WTC11 (cell line): ENCODE measurements around the gene SPATC1L. TPM values are rescaled to one million over a fixed set of nuclear protein-coding genes. Genes with fewer than 3 reads are reported as not detected.

Experiments used
- ATAC-seq: fragments of 200-7000 bp; cut with Tn5 transposase; 2 replicates; pipeline ENCODE4 v1.10.0; 2021; ENCODE audit warnings: mild to moderate bottlenecking, moderate library complexity
- CTCF ChIA-PET: fragments of 300-600 bp; sonication (Branson Sonifier 250); formaldehyde crosslinking; loops from one replicate; lab custom pipeline; 2021; ENCODE audit warnings: antibody characterized with exemption; lab: Charles Lee
- POLR2A ChIA-PET: fragments of 350-600 bp; sonication (Branson Sonifier 250); formaldehyde crosslinking; loops from one replicate; lab custom pipeline; 2021; ENCODE audit warnings: antibody characterized with exemption; lab: Charles Lee
- DNase-seq: peaks from one replicate; pipeline ENCODE4 v3.0.0; 2021; ENCODE audit warnings: low spot score
- H3K27ac Mint-ChIP-seq: 2 replicates; pipeline ENCODE4 v1.8.0; 2021; ENCODE audit warnings: mixed read lengths
- H3K27me3 Mint-ChIP-seq: 2 replicates; pipeline ENCODE4 v1.8.0; 2021; ENCODE audit warnings: low read depth, mild to moderate bottlenecking, moderate library complexity, mixed read lengths
- H3K36me3 Mint-ChIP-seq: 2 replicates; pipeline ENCODE4 v1.8.0; 2021; ENCODE audit warnings: mixed read lengths
- H3K4me1 Mint-ChIP-seq: 2 replicates; pipeline ENCODE4 v1.8.0; 2022; ENCODE audit warnings: mixed read lengths
- H3K4me3 Mint-ChIP-seq: 2 replicates; pipeline ENCODE4 v1.8.0; 2021; ENCODE audit warnings: mild to moderate bottlenecking, moderate library complexity, mixed read lengths
- H3K9me3 Mint-ChIP-seq: 2 replicates; pipeline ENCODE4 v1.8.0; 2021; ENCODE audit warnings: mixed read lengths
- ATF2 ChIP-seq: sonication (generic); formaldehyde crosslinking; IDR thresholded peaks from 2 replicates; pipeline ENCODE4 v1.8.1; 2022; ENCODE audit warnings: low read depth, missing genetic modification reagents, borderline replicate concordance
- CBFB ChIP-seq: sonication (generic); formaldehyde crosslinking; IDR thresholded peaks from 2 replicates; pipeline ENCODE4 v1.8.1; 2022; ENCODE audit warnings: mild to moderate bottlenecking, low read depth, missing genetic modification reagents
- CREM ChIP-seq: sonication (generic); formaldehyde crosslinking; IDR thresholded peaks from 2 replicates; pipeline ENCODE4 v1.8.1; 2022; ENCODE audit warnings: mild to moderate bottlenecking, missing genetic modification reagents, moderate library complexity
- E2F1 ChIP-seq: sonication (generic); formaldehyde crosslinking; IDR thresholded peaks from 2 replicates; pipeline ENCODE4 v1.8.0; 2022; ENCODE audit warnings: mild to moderate bottlenecking, missing genetic modification reagents
- ETV6 ChIP-seq: sonication (generic); formaldehyde crosslinking; IDR thresholded peaks from 2 replicates; pipeline ENCODE4 v1.8.1; 2022; ENCODE audit warnings: mild to moderate bottlenecking, missing genetic modification reagents
- IRF2 ChIP-seq: sonication (generic); formaldehyde crosslinking; IDR thresholded peaks from 2 replicates; pipeline ENCODE4 v1.8.0; 2022; ENCODE audit warnings: low read depth, missing genetic modification reagents, borderline replicate concordance
- MLX ChIP-seq: sonication (generic); formaldehyde crosslinking; IDR thresholded peaks from 2 replicates; pipeline ENCODE4 v1.8.1; 2023; ENCODE audit warnings: mild to moderate bottlenecking, missing genetic modification reagents, moderate library complexity
- NFE2L1 ChIP-seq: sonication (generic); formaldehyde crosslinking; IDR thresholded peaks from 2 replicates; pipeline ENCODE4 v1.8.1; 2023; ENCODE audit warnings: missing genetic modification reagents
- NR1H2 ChIP-seq: sonication (generic); formaldehyde crosslinking; IDR thresholded peaks from 2 replicates; pipeline ENCODE4 v1.9.0; 2021; ENCODE audit warnings: mild to moderate bottlenecking, moderate library complexity, missing genetic modification reagents
- PRDM15 ChIP-seq: sonication (generic); formaldehyde crosslinking; IDR thresholded peaks from 2 replicates; pipeline ENCODE4 v1.8.0; 2022; ENCODE audit warnings: missing genetic modification reagents
- PRRX2 ChIP-seq: fragments of 250-450 bp; sonication (Bioruptor Pico); IDR thresholded peaks from 2 replicates; pipeline ENCODE4 v1.8.0; 2021; ENCODE audit warnings: mild to moderate bottlenecking
- SMAD3 ChIP-seq: sonication (generic); formaldehyde crosslinking; IDR thresholded peaks from 2 replicates; pipeline ENCODE4 v1.8.0; 2022; ENCODE audit warnings: missing genetic modification reagents, mild to moderate bottlenecking, borderline replicate concordance
- SP1 ChIP-seq: sonication (generic); formaldehyde crosslinking; conservative IDR thresholded peaks from 2 replicates; pipeline ENCODE4 v1.8.1; 2022; ENCODE audit warnings: missing genetic modification reagents
- TEAD1 ChIP-seq: sonication (generic); formaldehyde crosslinking; IDR thresholded peaks from 2 replicates; pipeline ENCODE4 v1.8.0; 2022; ENCODE audit warnings: mild to moderate bottlenecking, missing genetic modification reagents
- TEAD4 ChIP-seq: sonication (generic); formaldehyde crosslinking; IDR thresholded peaks from 2 replicates; pipeline ENCODE4 v1.8.0; 2022; ENCODE audit warnings: mild to moderate bottlenecking, missing genetic modification reagents
- USF1 ChIP-seq: sonication (generic); formaldehyde crosslinking; IDR thresholded peaks from 2 replicates; pipeline ENCODE4 v1.8.0; 2022; ENCODE audit warnings: mild to moderate bottlenecking, missing genetic modification reagents
- USF2 ChIP-seq: sonication (generic); formaldehyde crosslinking; IDR thresholded peaks from 2 replicates; pipeline ENCODE4 v1.8.1; 2023; ENCODE audit warnings: mild to moderate bottlenecking, missing genetic modification reagents, moderate library complexity
- ZNF219 ChIP-seq: sonication (generic); formaldehyde crosslinking; IDR thresholded peaks from 2 replicates; pipeline ENCODE4 v1.8.0; 2023; ENCODE audit warnings: missing genetic modification reagents, mild to moderate bottlenecking, borderline replicate concordance
- ZNF317 ChIP-seq: sonication (generic); formaldehyde crosslinking; IDR thresholded peaks from 2 replicates; pipeline ENCODE4 v1.8.1; 2023; ENCODE audit warnings: low read depth, mild to moderate bottlenecking, moderate library complexity, missing genetic modification reagents, borderline replicate concordance
- ZNF512 ChIP-seq: sonication (generic); formaldehyde crosslinking; IDR thresholded peaks from 2 replicates; pipeline ENCODE4 v1.8.1; 2022; ENCODE audit warnings: missing genetic modification reagents, borderline replicate concordance
- total RNA-seq: library from RNA; stranded (reverse); gene quantifications from 3 replicates; pipeline ENCODE4 v1.2.3, GENCODE V29; 2021

The SPATC1L gene
- total RNA-seq, 1 experiment from 2014 or later = 61.7 TPM

- TF ChIP-seq USF1 (CRISPR knock-in tag) = no peak
- TF ChIP-seq, all 79 proteins: peak for 0
- Mint-ChIP-seq H3K4me1 (no peaks in the 10 kb centered on the region), H3K4me3 (no peak overlapping the region), H3K36me3 (peaks cover 18% of the 10 kb centered on the region), H3K27ac (no peak overlapping the region), H3K27me3 (no peaks in the 10 kb centered on the region), H3K9me3 (peaks cover 7% of the 10 kb centered on the region; the same call in 1 of the 2 replicates)
- ChIA-PET CTCF (interaction anchor here (1.2 to 1.4 kb wide), 2 partner anchors 8 to 15 kb away, joined by 4 read pairs; no protein-coding TSS in a partner anchor), POLR2A (interaction anchor here (0.6 kb wide), 1 partner anchor 40 kb away, joined by 5 read pairs; no protein-coding TSS in a partner anchor)
- DNase-seq (no peak), ATAC-seq (no peak)
Measured at GRCh38 chr21:46158666-46159300, 25.5 kb downstream of the SPATC1L start.

GRCh38 chr21:46157987-46158451, 26.2 kb downstream of the SPATC1L start:
- H3K36me3 Mint-ChIP-seq = peaks cover 11% of the 10 kb centered on the region
- no peak overlapping the region; the same call in 1 of the 2 replicates for H3K27ac Mint-ChIP-seq
- no peak for ATAC-seq
- no peaks in the 10 kb centered on the region for H3K27me3 Mint-ChIP-seq
- DNase-seq = no peak
- ChIA-PET POLR2A (no interaction called here), CTCF (interaction anchor here (1.2 to 1.4 kb wide), 2 partner anchors 8 to 15 kb away, joined by 4 read pairs; no protein-coding TSS in a partner anchor)
- H3K9me3 Mint-ChIP-seq = 0 out of 2 replicates have a peak, but pooled peaks cover 3% of the 10 kb centered on the region
- H3K4me1 Mint-ChIP-seq = no peaks in the 10 kb centered on the region
- TF ChIP-seq TEAD4 (no peak), ZNF219 (CRISPR knock-in tag) (no peak), E2F1 (CRISPR knock-in tag) (no peak), PRDM15 (no peak), TEAD1 (CRISPR knock-in tag) (no peak), NR1H2 (CRISPR knock-in tag) (no peak), NFE2L1 (CRISPR knock-in tag) (no peak), IRF2 (CRISPR knock-in tag) (no peak), ZNF317 (CRISPR knock-in tag) (no peak), SP1 (CRISPR knock-in tag) (no peak), SMAD3 (CRISPR knock-in tag) (no peak), CBFB (CRISPR knock-in tag) (no peak), ATF2 (CRISPR knock-in tag) (no peak), PRRX2 (CRISPR knock-in tag) (no peak), CREM (CRISPR knock-in tag) (no peak), ZNF512 (CRISPR knock-in tag) (no peak), MLX (no peak), USF2 (CRISPR knock-in tag) (no peak), ETV6 (no peak)
- H3K4me3 Mint-ChIP-seq = no peak overlapping the region
